Esophagus muscularis mucosa (tissue), 3 donors: ENCODE data around the gene KLK3.

ENCODE experiments used
- CTCF ChIP-seq, 3 experiments: fragments of 200-600 bp in 2 of 3; fragments of 450-650 bp in 1 of 3; sonication (generic) in 2 of 3; IDR thresholded peaks; one replicate each; pipeline ENCODE4 v1.5.1; 2017 to 2019; ENCODE audit warnings: antibody characterized with exemption in 3 of 3, mild to moderate bottlenecking in 2 of 3, moderate library complexity in 1 of 3
- POLR2A ChIP-seq: fragments of 450-650 bp; IDR thresholded peaks from one replicate; pipeline ENCODE4 v1.6.1; 2017; ENCODE audit warnings: antibody characterized with exemption, moderate library complexity, mild to moderate bottlenecking, low read depth
- POLR2AphosphoS5 ChIP-seq, 2 donors: sonication (generic); formaldehyde crosslinking; IDR thresholded peaks; one replicate each; pipeline ENCODE4 v1.6.1; 2017; ENCODE audit warnings: antibody characterized with exemption in 2 of 2

GRCh38 chr19:50830266-50831025 is 24.3 kb upstream of the KLK3 start:
- TF ChIP-seq CTCF (IDR thresholded peaks at IDR 0.05) (no peak), POLR2A (no peak), POLR2AphosphoS5 (IDR thresholded peaks at IDR 0.05) (no peak)
